Stimulated activated CD4-positive, alpha-beta T cell treated with anti-CD3 and anti-CD28 coated beads, Interleukin-1b, Interleukin-23, amount 100 ng/mL, for 48 hours (primary cell): ENCODE data around the gene PEPD.

ENCODE experiments used
- DNase-seq: peaks from one replicate; pipeline ENCODE4 v3.0.0-alpha.2; 2020

PEPD gene

GRCh38 chr19:33471111-33471996 is 50.2 kb downstream of the PEPD start:
- DNase-seq: no peak

DNA sequence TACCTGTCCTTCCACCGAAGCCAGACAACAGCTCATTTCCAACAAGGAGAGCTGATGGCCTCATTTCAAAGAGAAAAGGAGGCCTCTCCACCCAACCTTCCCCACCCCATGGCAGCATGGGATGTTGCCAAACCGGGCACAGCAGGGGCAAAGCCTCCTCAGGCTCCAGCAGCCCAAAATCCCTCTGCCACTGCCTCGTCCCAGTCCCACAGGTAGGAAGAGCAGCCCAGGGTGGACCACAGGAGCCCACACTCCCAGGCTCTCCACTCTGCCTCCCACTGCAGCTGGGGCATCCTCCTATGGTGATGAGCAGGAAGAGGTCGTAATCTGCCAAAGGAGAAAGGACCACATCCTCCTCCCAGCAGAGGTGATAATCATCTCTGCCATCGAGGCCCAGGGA is 50.9 kb downstream of the PEPD start:
- no peak for DNase-seq

DNA sequence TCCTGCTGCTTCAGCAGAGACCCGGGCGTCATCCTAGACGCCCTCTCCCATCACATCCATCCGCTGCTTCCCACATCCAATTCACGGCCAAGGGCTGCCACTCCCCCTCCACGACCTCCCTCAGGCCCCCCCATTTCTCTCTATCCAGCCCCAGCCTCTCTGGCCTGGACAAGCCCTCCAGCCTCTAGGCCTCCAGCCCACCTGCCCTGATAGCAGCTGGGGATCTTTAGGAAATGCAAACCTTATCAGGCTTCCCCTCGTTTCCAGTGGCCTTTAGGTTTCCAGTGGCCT is 51.6 kb downstream of the PEPD start:
- no peak for DNase-seq

GRCh38 chr19:33469171-33470039 is 52.2 kb downstream of the PEPD start:
- no peak for DNase-seq

DNA sequence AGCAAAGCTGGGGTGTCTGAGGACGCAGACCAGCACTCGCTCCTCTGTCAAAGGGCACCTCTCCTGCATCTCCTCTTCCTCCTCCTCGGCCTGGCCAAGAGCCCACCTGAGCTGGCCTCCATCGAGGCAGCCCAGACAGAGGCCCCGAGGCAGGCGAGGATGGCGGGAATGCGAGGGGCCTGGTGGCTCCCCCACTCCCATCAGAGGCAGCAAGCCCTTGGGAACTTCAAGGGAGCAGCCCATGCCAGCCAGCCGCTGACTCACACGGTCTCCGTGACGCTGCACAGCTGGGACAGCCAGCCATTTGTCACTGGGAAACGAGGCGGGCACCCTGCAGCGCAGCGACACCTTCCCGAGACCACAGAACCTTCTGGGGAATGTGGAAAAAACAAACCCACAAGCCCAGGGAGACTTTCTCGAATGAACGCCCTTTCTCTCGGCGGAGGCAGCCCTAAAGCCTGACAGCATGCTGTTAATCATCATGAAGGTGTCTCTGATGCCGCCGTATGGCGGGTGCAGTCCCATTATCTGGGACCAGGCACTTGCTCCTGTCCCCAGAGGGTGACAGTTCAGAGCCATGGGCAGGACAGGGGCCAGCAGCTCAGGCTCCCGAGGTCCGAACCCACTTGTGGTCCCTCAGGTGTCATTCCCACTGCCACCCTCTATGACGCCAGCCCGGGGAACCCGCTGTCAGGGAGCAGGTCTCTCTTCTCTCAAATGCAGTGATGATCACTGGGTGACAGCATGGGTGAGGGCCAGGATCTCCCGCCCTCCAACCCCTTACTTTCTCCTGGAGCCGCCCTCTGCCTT is 53.0 kb downstream of the PEPD start:
- DNase-seq: no peak

- DNase-seq: no peak
Observed at GRCh38 chr19:33467851-33468250, 53.7 kb downstream of the PEPD start.

DNA sequence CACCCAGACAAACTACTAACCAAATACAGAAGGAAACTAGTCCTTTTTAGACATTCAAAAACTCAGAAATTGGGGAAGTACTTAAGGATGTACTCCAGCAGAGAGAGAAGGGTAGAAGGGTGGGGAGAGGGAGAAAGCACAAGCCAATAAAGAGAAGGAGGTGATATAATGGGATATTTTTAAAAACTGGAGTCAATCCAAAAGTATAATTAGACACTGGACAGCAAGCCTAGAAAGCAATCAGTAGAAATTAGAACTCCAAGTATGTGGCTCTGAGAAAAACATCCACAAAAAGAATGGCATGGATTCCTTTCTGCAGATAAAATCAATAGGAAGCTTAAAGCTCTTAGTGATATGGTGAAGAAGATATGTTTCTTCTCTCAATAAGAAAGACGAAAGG is 55.8 kb downstream of the PEPD start:
- DNase-seq: no peak

DNA sequence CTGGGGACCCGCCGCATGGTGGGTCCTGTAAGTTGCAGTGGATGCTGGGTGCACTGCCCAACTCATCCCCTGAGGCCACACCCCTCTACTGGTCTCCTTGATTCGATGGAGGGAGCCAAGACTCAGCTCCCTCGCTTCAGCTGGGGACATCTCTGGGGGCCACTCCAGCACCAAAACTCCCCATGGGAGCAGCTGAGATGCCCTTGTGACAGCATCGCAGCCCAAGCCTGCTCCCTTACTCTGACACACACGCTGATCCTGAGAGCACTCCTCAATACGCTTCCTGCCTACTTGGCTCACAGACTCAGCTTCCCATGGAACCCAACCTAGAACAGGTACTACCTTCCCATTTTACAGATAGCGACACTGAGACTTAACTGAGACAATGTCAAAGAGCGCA is 56.2 kb downstream of the PEPD start:
- no peak for DNase-seq

DNA sequence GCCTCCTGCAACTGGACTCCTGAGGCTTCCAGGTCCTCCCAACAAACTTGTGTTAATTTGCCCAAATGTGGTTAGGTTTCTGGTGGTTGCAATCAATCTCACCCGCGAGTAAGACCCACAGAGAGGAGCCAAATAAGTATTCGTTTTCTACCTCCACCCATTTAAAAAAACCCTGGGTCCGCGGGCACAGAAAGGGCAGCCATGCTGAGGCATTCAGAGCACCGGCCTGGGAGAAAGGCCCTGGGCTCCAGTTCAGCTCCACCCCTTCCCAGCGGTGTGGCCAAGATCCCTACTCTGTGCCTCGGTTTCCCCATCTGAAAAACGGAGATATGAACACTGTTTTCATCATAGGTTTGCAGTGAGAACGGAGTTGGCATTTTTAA is 56.9 kb downstream of the PEPD start:
- DNase-seq: no peak

DNA sequence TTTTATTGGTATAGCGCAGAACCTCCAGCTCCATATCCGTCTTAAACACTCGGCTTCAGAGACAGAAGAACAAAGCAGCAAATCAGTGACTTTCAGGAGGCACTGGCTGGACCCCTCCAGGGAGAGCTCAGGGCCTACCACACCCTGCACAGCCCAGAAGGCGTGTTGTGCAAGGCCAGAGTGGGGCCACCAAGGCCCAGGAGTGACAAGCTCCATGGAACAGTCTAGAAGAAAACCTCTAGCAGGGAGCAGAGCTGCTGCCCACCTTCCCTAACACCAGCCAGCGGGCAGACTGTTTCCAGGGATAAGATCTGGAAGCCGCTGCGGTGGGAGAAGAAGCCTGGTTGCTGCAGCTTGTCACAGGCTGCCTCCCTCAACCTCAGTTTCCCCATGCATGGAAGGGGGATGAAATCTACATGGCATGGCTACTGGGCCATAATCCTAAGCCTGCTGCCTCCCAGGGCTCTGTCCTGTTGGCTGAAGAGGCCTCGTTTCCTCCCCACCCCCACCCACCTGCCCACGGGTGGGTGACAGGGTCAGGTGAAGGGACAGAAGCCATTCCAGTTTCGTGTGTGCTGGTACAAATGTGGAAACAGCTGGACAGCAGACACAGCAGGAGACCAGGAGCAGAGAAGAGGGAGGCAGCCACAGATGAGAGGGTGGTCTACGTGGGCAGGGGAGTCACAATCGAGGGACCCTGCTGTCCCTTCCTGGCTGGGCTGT is 57.4 kb downstream of the PEPD start:
- DNase-seq: no peak

DNA sequence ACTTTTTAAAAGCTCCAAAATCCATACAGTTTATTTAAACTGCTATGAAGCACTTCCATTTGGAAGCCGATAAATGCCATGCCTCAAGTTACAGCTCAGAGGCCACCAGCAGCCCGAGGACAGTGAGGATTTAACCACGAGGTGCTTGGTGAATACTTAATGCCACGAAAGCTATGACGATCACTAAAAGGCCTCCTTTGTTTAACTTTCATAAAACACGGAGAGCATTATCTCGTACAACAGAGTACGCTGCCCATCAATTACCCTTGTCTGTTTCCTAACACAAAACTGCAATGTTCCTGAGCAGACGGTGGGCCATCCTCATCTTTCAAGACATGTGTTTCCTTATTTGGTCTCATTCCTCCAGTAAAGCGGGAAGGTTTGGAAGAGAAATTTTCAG is 58.4 kb downstream of the PEPD start:
- no peak for DNase-seq

DNA sequence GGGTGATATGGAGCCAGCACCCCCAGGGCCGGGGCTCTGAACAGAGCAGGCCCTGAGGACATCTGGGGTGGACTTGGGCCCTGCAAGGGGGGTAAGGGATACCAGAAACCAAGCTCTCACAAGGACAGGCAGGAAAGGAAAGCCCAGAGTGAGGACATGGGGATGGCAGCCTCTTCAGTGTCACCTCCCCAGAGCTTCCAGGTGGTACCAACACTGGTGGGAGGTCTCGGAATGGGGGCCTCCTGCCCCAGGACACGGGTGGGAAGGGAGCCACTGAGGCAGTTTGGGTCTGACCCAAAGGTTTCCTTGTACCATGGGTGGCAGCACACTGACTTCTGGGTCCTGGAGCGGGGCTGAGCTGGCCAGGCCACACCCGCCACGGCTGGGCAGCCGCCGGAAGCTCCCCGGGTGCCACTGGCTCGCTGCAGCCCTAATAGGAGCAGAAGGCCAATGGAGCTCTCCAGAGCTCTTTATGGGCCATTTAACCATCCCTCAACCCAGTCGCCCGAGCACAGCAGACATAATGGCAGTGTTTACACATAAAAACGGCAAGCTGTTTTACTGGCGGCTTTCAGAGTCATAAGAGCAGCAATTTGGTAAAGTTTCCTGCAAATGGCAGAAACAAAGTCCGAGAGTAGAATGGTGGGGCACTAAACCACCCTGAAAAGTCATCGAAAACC is 59.3 kb downstream of the PEPD start:
- no peak for DNase-seq

DNA sequence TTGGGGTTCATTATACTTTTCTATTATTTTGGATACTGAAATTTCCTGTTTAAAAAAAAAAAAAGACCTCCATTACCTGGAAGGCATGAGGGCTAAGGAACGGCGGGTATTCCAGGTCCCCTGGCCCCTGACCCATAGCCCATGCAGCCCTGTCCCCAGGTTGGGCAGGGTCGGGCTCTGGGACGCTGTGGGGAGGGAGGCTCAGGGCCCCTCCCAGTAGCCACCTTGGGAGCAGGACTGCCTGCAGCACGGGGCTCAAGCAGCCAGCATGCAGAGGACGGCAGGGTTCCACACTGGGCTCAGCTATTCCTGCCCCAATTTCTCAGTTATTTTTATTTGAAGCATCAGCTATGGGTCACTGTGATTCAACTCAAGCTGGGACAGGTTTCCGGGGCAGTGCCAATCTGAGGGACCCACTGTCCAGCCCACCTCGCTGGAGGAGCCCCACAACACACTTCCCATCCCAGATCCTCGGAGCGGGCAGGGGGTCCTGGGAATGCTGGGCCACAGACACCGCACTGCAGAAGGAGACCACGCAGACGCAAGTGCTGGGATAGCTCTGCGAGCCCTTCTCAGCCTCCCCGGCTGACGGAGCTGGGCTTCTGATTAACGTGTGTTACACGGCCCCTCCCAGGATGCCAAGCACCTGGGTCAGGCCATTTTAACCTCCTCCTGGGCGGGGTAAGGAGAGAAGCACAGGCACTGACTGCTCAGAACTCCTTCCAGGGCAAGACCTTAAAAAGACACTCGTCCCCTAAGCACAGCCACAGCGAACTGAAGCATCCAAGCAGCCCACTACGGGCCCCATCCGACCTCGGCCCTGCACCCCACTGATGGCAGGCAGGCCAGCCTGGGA is 60.1 kb downstream of the PEPD start:
- DNase-seq: no peak

GRCh38 chr19:33460221-33460908 is 61.2 kb downstream of the PEPD start:
- DNase-seq: no peak

- DNase-seq: no peak
Observed at GRCh38 chr19:33459222-33460090, 62.1 kb downstream of the PEPD start.

DNA sequence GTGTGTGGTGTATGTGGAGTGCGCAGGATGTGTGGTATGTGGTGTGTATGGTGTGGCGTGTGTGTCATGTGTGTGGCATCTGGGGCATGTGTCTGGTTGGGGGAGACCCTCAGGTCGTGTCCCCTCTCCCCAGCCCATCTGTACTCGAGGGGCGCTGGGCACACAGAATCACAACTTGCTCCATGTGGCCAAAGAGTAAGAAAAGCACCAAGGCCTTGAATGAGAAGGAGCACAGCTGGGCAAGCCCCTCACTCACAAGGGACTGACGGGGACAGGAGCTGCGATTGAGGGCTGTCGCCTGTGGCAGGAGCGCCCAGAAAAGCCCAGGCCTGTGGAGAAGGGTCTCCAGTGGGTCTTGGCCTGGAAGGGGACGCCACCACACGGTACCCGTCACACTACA is 62.8 kb downstream of the PEPD start:
- DNase-seq: no peak

GRCh38 chr19:33458171-33458633 is 63.4 kb downstream of the PEPD start:
- no peak for DNase-seq

DNA sequence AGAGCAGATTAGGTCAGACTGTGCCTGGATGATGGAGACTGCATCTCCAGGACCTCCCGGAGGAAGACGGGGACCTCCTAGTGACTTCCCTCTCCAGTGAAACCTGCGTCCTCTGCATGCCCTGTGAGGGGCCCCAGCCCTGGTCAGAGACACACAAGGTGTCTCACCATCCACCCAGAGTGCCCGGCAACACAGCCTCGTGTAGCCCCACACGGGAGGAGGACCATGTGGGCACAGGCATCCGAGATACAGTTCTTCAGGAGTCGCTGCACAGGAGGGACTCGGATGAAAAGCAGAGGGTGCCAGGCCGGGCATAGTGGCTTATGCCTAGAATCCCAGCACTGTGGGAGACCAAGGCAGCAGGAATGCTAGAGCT is 64.8 kb downstream of the PEPD start:
- no peak for DNase-seq

DNA sequence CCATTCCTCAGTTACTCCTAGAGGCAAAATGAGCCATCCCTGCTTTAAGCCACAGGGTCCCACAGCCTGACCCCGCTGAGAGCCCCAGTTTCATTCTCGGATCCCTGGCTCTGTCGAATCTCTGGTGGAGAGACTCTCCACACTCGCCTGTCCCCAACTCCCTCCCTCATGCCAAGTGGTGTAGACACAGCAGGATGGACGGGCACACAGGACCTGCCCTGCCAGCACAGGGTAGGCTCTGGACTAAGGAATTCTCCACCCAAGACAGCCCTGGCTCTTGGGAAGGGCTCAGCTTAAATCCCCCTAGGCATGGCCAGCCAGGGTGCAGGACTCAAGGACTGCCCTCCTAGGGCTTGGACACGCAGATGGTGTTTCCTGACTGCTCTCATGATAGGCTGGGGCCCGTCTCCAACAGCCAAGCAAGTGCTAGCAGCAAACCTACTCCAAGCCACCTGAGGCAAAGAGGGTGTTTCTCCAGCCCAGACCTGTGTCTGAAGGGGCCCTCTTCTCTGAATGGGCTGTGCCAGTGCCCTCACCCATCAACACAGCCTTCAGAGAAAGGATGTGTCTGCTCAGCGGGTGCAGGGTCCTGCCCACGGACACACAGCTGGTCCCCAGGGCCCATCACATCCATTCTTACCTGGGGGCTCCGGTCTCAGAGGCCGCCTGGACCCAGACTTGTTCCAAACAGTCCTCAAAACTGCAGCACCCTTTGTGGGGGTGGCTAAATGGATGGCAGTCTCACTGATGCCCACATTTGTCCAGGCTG is 65.3 kb downstream of the PEPD start:
- DNase-seq: no peak
